H9 (cell line): ENCODE results near the gene JAG1. TPM values are rescaled to one million over a fixed set of nuclear protein-coding genes. Genes with fewer than 3 reads are reported as not detected.

Source experiments
- DNase-seq: peaks from one replicate; pipeline ENCODE4 v3.0.0-alpha.2; 2017
- H2AFZ ChIP-seq: one replicate; pipeline ENCODE4 v1.6.1; 2013; ENCODE audit warnings: mild to moderate bottlenecking, low read length, control low read depth, moderate library complexity
- H2AK5ac ChIP-seq: 2 replicates; pipeline ENCODE4 v1.6.1; 2013; ENCODE audit warnings: low read length, control low read depth, mixed read lengths; ENCODE audit not compliant: insufficient read length
- H2BK120ac ChIP-seq: one replicate; pipeline ENCODE4 v1.6.1; 2013; ENCODE audit warnings: low read depth, mild to moderate bottlenecking, low read length, control low read depth, inconsistent platforms; ENCODE audit not compliant: poor library complexity, severe bottlenecking
- H2BK12ac ChIP-seq: 2 replicates; pipeline ENCODE4 v1.6.1; 2013; ENCODE audit warnings: low read length, control low read depth, mixed read lengths, low read depth; ENCODE audit not compliant: insufficient read length
- H2BK15ac ChIP-seq: 2 replicates; pipeline ENCODE4 v1.6.1; 2013; ENCODE audit warnings: low read depth, low read length, control low read depth
- H2BK20ac ChIP-seq: one replicate; pipeline ENCODE4 v1.6.1; 2013; ENCODE audit warnings: low read depth, mild to moderate bottlenecking, low read length, control low read depth, inconsistent platforms; ENCODE audit not compliant: poor library complexity, severe bottlenecking
- H2BK5ac ChIP-seq: 2 replicates; pipeline ENCODE4 v1.6.1; 2013; ENCODE audit warnings: low read length, control low read depth, mixed read lengths; ENCODE audit not compliant: insufficient read length
- H3K14ac ChIP-seq: 2 replicates; pipeline ENCODE4 v1.6.1; 2013; ENCODE audit warnings: low read length, control low read depth; ENCODE audit not compliant: insufficient read depth
- H3K18ac ChIP-seq: 2 replicates; pipeline ENCODE4 v1.6.1; 2013; ENCODE audit warnings: low read depth, mild to moderate bottlenecking, mixed read lengths, low read length, control low read depth; ENCODE audit not compliant: insufficient read length
- H3K23ac ChIP-seq: 2 replicates; pipeline ENCODE4 v1.6.1; 2013; ENCODE audit warnings: low read length, control low read depth, mixed read lengths, low read depth; ENCODE audit not compliant: insufficient read length
- H3K23me2 ChIP-seq: 2 replicates; pipeline ENCODE4 v1.6.1; 2013; ENCODE audit warnings: low read depth, mild to moderate bottlenecking, mixed read lengths, low read length, control low read depth; ENCODE audit not compliant: insufficient read length, poor library complexity, severe bottlenecking
- H3K27ac ChIP-seq: 2 replicates; pipeline ENCODE4 v1.5.1; 2013; ENCODE audit warnings: low read length, control low read depth, mixed read lengths, low read depth; ENCODE audit not compliant: insufficient read length
- H3K27me3 ChIP-seq: 2 replicates; pipeline ENCODE4 v1.6.1; 2013; ENCODE audit warnings: low read length, control low read depth, inconsistent platforms; ENCODE audit not compliant: insufficient read depth
- H3K4ac ChIP-seq: 2 replicates; pipeline ENCODE4 v1.6.1; 2013; ENCODE audit warnings: low read depth, mild to moderate bottlenecking, control low read depth, inconsistent platforms, low read length, moderate library complexity
- H3K4me1 ChIP-seq: 2 replicates; pipeline ENCODE4 v1.6.1; 2013; ENCODE audit warnings: low read length, control low read depth, inconsistent platforms; ENCODE audit not compliant: insufficient read depth
- H3K4me2 ChIP-seq: 2 replicates; pipeline ENCODE4 v1.6.1; 2013; ENCODE audit warnings: low read length, control low read depth, mixed read lengths; ENCODE audit not compliant: insufficient read length, insufficient read depth
- H3K56ac ChIP-seq: 2 replicates; pipeline ENCODE4 v1.6.1; 2013; ENCODE audit warnings: low read depth, mild to moderate bottlenecking, mixed read lengths, low read length, control low read depth; ENCODE audit not compliant: insufficient read length
- H3K79me1 ChIP-seq: 2 replicates; pipeline ENCODE4 v1.6.1; 2013; ENCODE audit warnings: low read depth, mild to moderate bottlenecking, moderate library complexity, low read length, control low read depth, inconsistent platforms; ENCODE audit not compliant: insufficient read depth, poor library complexity, severe bottlenecking
- H3K79me2 ChIP-seq: 2 replicates; pipeline ENCODE4 v1.6.1; 2013; ENCODE audit warnings: low read length, control low read depth, inconsistent platforms; ENCODE audit not compliant: insufficient read depth
- H3K9ac ChIP-seq: 2 replicates; pipeline ENCODE4 v1.6.1; 2013; ENCODE audit warnings: low read length, control low read depth, mixed read lengths; ENCODE audit not compliant: insufficient read length; ENCODE audit errors: extremely low read depth
- H3K9me3 ChIP-seq: one replicate; pipeline ENCODE4 v1.6.1; 2013; ENCODE audit warnings: low read depth, low read length, inconsistent platforms; ENCODE audit not compliant: control insufficient read depth
- H3T11ph ChIP-seq: one replicate; pipeline ENCODE4 v1.6.1; 2013; ENCODE audit warnings: mild to moderate bottlenecking, low read length, control low read depth, inconsistent platforms
- H4K20me1 ChIP-seq: one replicate; pipeline ENCODE4 v1.6.1; 2013; ENCODE audit not compliant: control insufficient read depth, insufficient read length, insufficient read depth
- H4K5ac ChIP-seq: 2 replicates; pipeline ENCODE4 v1.6.1; 2013; ENCODE audit warnings: low read depth, mild to moderate bottlenecking, mixed read lengths, low read length, control low read depth; ENCODE audit not compliant: insufficient read length
- H4K8ac ChIP-seq: replicated peaks from 2 replicates; pipeline ENCODE4 v1.6.1; 2013; ENCODE audit warnings: low read length, control low read depth, mixed read lengths, low read depth; ENCODE audit not compliant: insufficient read length
- H4K91ac ChIP-seq: 2 replicates; pipeline ENCODE4 v1.6.1; 2013; ENCODE audit warnings: low read depth, mild to moderate bottlenecking, moderate library complexity, mixed read lengths, low read length, control low read depth; ENCODE audit not compliant: insufficient read length
- H3K27ac Mint-ChIP-seq, 3 experiments: 2 replicates in 2 of 3; 3 replicates in 1 of 3; pipeline ENCODE4 v1.8.0; 2020 to 2021; ENCODE audit warnings: mixed read lengths in 3 of 3, mild to moderate bottlenecking in 1 of 3, moderate library complexity in 1 of 3
- H3K27me3 Mint-ChIP-seq: 2 replicates; pipeline ENCODE4 v1.8.0; 2021; ENCODE audit warnings: low read depth, mild to moderate bottlenecking, moderate library complexity, mixed read lengths
- H3K36me3 Mint-ChIP-seq, 3 experiments: 2 replicates in 2 of 3; 3 replicates in 1 of 3; pipeline ENCODE4 v1.8.0; 2020 to 2021; ENCODE audit warnings: low read depth in 3 of 3, mixed read lengths in 3 of 3; ENCODE audit not compliant: insufficient read depth in 1 of 3
- H3K4me1 Mint-ChIP-seq, 2 experiments: 2 replicates each; pipeline ENCODE4 v1.8.0; 2020; ENCODE audit warnings: mixed read lengths in 2 of 2
- H3K4me3 Mint-ChIP-seq, 2 experiments: 2 replicates in 1 of 2; 3 replicates in 1 of 2; pipeline ENCODE4 v1.8.0; 2020 to 2021; ENCODE audit warnings: mild to moderate bottlenecking in 2 of 2, mixed read lengths in 2 of 2, moderate library complexity in 1 of 2
- H3K9me3 Mint-ChIP-seq, 2 experiments: 2 replicates in 1 of 2; 3 replicates in 1 of 2; pipeline ENCODE4 v1.8.0; 2020; ENCODE audit warnings: mild to moderate bottlenecking in 2 of 2, mixed read lengths in 2 of 2, moderate library complexity in 1 of 2
- WGBS: extraction: QIAGEN DNeasy Blood & Tissue Kit; methylation state at CpG from one replicate; pipeline ENCODE4 v1.1.7; 2013; ENCODE audit warnings: missing lambda C conversion rate, low lambda C conversion rate, mixed read lengths; ENCODE audit not compliant: insufficient read length; ENCODE audit errors: extremely low coverage; 5-methylcytosine and 5-hydroxymethylcytosine counted together
- total RNA-seq: library from RNA; stranded (reverse); gene quantifications from 2 replicates; pipeline ENCODE4 v1.2.1, GENCODE V29; 2021
- TF ChIP-seq, protein P1 (sequence below): fragments of 200-600 bp; sonication (generic); conservative IDR thresholded peaks from 3 replicates; pipeline ENCODE4 v1.8.0; 2021; ENCODE audit warnings: antibody characterized with exemption, mild to moderate bottlenecking

The JAG1 gene
- total RNA-seq, 1 experiment from 2014 or later, result 58.1 TPM

DNA sequence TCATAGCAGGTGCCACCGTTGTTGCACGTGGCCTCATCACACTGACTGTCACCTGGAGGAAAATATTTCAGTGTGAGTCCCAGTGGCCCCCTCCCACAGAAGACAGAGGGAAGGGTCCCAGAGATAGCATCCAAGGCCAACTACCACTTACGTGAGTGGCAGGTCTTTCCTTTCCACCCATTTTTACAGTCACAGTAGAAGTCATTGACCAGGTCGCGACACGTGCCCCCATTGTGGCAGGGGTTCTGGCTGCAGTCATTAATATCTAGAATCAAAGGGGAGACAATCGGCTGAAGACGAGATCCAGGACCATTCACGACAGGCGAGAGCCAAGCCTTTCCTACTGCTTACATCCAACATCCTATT lies 28.6 kb downstream of the JAG1 start:
- Histone ChIP-seq H3K23me2 (no peaks in the 10 kb centered on the region), H2BK20ac (no peak overlapping the region), H4K5ac (no peak overlapping the region), H3K56ac (no peak overlapping the region), H3K27ac (no peak overlapping the region), H3K9ac (no peak overlapping the region), H3K4me2 (no peak overlapping the region), H3T11ph (no peak overlapping the region), H3K9me3 (no peaks in the 10 kb centered on the region), H3K79me2 (no peaks in the 10 kb centered on the region), H2AK5ac (no peak overlapping the region), H3K79me1 (no peaks in the 10 kb centered on the region), H2BK5ac (no peak overlapping the region), H3K4ac (no peak overlapping the region), H4K8ac (no peak overlapping the region), H2AFZ (no peak overlapping the region), H3K4me1 (peaks cover 12% of the 10 kb centered on the region; the same call in 1 of the 2 replicates), H4K91ac (no peak overlapping the region), H3K18ac (no peak overlapping the region), H3K23ac (no peak overlapping the region), H2BK12ac (no peak overlapping the region), H3K14ac (no peak overlapping the region), H2BK15ac (no peak overlapping the region), H3K27me3 (no peaks in the 10 kb centered on the region), H2BK120ac (no peak overlapping the region), H4K20me1 (no peaks in the 10 kb centered on the region)
- H3K4me3 Mint-ChIP-seq, result no peak overlapping the region
- H3K27me3 Mint-ChIP-seq, result no peaks in the 10 kb centered on the region; the same call in 1 of the 2 replicates
- H3K9me3 Mint-ChIP-seq, result no peaks in the 10 kb centered on the region
- no peak for DNase-seq
- peaks cover 68 to 100% (median 90%) of the 10 kb centered on the region in 3 experiments for H3K36me3 Mint-ChIP-seq
- H3K4me1 Mint-ChIP-seq, result peaks cover 27 to 38% of the 10 kb centered on the region in 2 experiments
- peak overlapping the region in 1 of 3 experiments; percentile 73; a peak in 2 of 7 replicates for H3K27ac Mint-ChIP-seq
- no CpG with 5 or more reads among the region's 10 CpGs for WGBS
- TF ChIP-seq, protein P1, sequence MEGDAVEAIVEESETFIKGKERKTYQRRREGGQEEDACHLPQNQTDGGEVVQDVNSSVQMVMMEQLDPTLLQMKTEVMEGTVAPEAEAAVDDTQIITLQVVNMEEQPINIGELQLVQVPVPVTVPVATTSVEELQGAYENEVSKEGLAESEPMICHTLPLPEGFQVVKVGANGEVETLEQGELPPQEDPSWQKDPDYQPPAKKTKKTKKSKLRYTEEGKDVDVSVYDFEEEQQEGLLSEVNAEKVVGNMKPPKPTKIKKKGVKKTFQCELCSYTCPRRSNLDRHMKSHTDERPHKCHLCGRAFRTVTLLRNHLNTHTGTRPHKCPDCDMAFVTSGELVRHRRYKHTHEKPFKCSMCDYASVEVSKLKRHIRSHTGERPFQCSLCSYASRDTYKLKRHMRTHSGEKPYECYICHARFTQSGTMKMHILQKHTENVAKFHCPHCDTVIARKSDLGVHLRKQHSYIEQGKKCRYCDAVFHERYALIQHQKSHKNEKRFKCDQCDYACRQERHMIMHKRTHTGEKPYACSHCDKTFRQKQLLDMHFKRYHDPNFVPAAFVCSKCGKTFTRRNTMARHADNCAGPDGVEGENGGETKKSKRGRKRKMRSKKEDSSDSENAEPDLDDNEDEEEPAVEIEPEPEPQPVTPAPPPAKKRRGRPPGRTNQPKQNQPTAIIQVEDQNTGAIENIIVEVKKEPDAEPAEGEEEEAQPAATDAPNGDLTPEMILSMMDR, result no peak
